SKM-1 treated with dmso at 0.1 percent for 144 hours (cell line): Measurements from ENCODE around the gene SF3A2.

Experiments
- DNase-seq: peaks from one replicate; lab custom pipeline; 2025; ENCODE audit not compliant: unreplicated experiment; lab: John Stamatoyannopoulos, UW

The SF3A2 gene

GRCh38 chr19:2207991-2208860 lies 28.4 kb upstream of the SF3A2 start:
- no peak for DNase-seq

DNA sequence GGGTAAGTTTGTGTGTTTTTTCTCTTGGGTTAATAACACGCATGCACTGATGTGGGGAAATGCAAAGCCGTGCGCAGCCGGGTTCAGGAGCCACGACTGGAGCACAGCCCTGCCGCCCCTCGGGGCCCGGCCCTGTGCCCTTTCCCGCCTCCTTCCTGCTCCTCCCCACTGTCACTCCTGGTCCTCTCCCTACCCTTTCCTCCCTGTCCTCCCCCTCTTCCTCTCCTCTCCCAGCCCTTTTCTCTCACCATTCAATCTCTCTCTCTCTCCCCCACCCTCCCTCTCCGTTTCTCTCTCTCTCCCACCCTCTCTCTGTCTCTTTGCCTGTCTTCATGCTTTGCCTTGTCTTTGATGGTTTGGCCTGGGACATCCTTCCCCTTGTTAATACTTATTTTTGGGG lies 27.6 kb upstream of the SF3A2 start:
- DNase-seq: no peak

GRCh38 chr19:2209408-2209807 lies 27.2 kb upstream of the SF3A2 start:
- DNase-seq: no peak

DNA sequence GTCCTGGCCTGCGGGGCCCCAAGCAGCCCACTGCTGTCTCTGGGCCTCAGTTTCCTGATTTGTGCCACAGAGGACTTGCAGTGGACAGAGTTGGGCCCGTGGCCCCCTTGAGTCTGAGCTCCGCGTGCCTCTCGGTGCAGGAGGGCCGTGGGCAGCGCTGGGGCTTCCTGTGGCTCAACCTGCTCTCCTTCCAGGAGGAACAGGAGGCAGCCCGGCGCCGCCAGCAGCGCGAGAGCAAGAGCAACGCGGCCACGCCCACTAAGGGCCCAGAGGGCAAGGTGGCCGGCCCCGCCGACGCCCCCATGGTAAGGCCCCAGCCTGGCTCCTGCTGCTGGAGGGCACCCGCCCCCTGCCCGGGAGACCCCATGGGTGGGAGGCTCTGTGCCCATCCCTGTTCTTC lies 26.4 kb upstream of the SF3A2 start:
- no peak for DNase-seq

DNA sequence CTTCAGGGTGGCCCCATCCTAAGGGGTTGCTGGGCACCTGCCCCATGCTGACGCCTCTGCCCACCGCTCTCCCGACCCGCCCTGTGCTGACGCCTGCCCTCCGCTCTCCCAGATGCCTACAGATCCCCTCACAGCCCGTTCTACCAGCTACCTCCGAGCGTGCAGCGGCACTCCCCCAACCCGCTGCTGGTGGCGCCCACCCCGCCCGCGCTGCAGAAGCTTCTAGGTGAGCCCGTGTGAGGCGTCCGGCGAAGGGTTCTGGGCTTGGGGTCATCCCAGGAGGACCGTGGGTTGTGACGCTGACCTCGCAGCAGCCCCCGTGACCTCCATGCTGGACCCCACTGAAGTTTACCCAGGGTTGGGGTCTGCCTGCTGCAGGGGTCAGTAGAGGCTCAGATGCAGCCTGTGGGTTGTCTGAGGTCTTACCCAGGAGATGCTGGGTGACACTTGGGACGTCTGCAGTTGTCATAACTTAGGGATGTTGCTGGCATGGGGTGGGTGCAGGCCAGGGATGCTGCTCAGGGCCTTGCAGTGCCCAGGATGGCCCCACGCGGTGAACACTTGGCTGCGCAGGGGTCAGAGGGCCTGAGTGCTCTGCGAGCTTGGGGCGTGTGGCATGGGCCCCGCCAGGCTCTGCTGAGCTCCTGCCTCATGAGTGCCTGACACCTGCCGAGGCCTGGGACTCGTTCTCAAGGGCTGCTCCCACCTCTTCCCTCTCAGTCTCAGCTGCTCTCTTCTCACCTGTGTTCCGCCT lies 25.5 kb upstream of the SF3A2 start:
- DNase-seq: no peak

DNA sequence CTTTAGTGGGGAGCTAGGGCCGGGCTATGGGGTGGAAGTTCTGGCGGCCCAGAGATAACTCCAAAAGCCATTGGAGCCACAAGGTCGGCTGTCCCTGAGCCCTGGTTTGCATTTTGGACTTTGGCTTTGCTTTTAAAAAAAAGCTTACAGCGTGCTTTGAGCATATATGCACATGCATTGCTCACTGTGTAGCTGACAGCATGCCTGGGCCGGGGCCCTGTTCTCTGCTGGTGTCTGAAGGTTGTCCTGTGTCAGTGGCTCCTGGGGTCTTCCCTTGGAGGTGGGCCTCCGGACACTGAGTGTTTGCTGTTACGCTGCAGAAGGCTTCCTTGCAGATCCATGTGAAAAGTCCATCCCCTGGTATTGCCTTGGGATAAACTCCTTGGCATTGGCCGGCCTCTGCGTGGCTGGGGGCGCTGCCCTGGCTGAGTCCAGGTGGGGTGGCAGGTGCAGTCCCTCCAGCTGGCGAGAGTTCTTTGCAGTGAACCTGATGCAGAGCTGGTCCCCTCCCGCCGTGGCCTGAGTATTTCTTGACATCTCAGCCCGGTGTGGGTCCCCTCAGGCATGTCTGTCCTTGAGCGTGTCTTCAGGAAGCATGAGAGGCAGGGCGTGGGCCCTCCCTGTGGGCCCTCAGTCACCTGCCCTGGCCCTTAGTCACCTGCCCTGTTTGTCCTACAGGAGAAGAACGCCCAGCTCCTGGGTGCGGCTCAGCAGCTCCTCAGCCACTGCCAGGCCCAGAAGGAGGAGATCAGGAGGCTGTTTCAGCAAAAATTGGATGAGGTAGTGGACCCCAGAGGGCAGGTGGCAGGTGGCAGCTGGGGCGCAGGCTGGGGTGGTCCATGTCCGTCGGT lies 23.5 kb upstream of the SF3A2 start:
- no peak for DNase-seq

- no peak for DNase-seq
Measured at GRCh38 chr19:2213799-2214198, 22.8 kb upstream of the SF3A2 start.

- DNase-seq: no peak
Measured at GRCh38 chr19:2214251-2214650, 22.4 kb upstream of the SF3A2 start.

DNA sequence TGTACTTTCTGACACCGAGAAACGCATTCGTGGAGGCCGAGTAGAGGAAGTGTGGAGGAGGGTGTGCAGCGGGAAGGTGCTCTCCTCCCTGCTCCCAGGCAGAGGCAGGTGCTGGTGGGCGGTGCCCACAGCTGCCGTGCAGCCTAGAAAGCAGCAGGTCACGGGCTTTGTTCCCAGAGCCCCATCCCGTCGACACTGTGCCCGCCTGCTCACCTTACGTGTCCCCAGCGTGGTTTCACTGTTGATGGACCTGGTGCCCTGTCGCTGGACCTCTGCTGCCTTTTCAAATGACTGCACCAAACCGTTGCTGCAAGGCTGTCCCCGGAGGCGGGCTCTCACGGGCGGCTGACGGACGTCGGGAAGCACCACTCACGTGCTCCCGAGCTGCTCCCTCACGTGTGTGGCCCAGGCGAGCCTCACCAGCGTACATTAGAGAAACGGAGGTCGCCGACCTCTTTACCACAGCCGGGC lies 21.3 kb upstream of the SF3A2 start:
- DNase-seq: no peak

- DNase-seq: no peak
Measured at GRCh38 chr19:2216361-2217225, 20.0 kb upstream of the SF3A2 start.

- no peak for DNase-seq
Measured at GRCh38 chr19:2217591-2217990, 19.0 kb upstream of the SF3A2 start.

DNA sequence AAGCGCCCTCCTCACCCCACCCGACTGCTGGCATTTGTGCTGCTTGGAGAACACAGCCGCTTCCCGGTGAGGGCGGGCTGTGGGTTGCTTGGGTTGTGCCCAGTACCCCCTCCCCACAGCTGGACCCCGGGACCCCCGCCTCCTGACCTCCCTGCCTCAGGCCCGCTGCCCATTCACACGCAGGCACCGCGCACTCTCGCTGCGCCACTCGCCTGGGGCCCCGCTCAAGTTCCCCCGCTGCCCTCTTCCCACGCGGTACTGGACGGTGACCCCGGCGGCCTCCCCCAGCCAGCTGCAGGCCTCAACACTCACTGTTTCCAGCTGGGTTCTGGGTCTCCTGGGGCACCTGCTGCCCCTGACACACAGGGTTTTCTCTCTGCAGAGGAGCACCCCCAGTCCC lies 16.9 kb upstream of the SF3A2 start:
- no peak for DNase-seq

- DNase-seq: no peak
Measured at GRCh38 chr19:2221250-2221831, 15.3 kb upstream of the SF3A2 start.

- no peak for DNase-seq
Measured at GRCh38 chr19:2221918-2222317, 14.7 kb upstream of the SF3A2 start.

GRCh38 chr19:2223391-2223790 lies 13.2 kb upstream of the SF3A2 start:
- no peak for DNase-seq

DNA sequence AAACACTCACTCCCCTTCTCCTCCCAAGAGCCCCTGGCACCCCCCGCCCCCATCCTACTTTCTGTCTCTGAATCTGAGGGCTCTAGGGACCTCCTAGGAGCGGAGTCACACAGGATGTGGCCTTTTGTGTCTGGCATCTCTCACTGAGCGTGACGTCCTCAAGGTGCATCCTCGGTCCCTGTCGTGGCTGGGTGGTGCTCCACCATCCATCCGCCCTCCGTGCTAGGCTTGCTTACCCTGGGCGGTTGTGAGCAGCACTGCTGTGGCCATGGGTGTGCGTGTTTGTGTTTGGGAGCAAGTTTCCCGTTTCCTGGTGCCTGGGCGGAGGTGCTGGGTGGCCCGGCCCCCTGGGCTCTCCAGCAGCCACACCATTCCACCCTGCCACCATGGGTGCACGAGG lies 12.7 kb upstream of the SF3A2 start:
- DNase-seq: no peak

- no peak for DNase-seq
Measured at GRCh38 chr19:2224754-2225349, 11.8 kb upstream of the SF3A2 start.

DNA sequence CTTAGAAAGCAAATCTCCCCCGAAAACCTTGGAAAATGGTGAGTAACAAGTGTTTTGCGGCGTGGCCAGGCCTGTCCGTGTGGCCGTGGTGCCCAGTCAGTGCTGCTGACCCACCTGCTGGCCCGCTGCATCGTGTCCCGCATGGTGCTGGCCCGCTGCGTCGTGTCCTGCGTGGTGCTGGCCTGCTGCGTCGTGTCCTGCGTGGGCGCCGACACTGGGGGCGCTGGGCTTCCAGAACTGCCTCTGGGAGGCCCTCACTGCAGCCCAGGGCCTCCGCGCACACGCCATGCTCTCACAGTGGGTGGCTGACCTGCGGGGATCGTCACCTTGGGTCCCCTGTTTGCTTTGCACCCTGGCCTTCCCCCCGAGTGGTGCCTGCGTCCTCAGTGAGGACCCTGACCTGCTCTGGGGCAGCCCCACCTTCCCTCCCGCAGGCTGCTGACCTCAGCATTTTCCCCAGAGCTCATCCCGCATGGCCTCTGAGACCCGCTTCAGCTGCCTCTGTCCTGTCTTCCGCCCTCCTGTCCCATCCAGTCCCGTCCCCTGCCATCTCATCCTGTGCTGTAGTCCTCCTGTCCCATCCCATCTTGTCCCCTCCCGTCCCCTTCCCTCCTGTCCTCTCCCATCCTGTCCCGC lies 11.1 kb upstream of the SF3A2 start:
- no peak for DNase-seq
